H1 (cell line): ENCODE measurements around the gene IL12RB2. TPM values are rescaled to one million over a fixed set of nuclear protein-coding genes. Genes with fewer than 3 reads are reported as not detected.

Experiments
- SP4 ChIP-seq: IDR thresholded peaks from 2 replicates; pipeline ENCODE4 v1.6.1; 2012; ENCODE audit warnings: low read length, inconsistent platforms
- SRF ChIP-seq: IDR thresholded peaks from 2 replicates; pipeline ENCODE4 v1.6.1; 2011; ENCODE audit warnings: mild to moderate bottlenecking, low read depth, low read length, moderate library complexity
- polyA plus RNA-seq, 7 experiments: library from polyadenylated mRNA; depleted of rRNA in 3 of 7; stranded (reverse) in 5 of 7; unstranded in 2 of 7; fragments of >200 nt in 5 of 7; fragments of 200-250 nt in 2 of 7; gene quantifications; 1 replicate in 5 of 7; 2 replicates in 1 of 7; 4 replicates in 1 of 7; pipeline versions ENCODE4 v1.2.1 to v1.2.3, GENCODE V29; 2011 to 2013; ENCODE audit warnings: missing spikeins in 2 of 7, mixed read lengths in 2 of 7
- total RNA-seq: library from RNA; stranded (reverse); fragmentation: NEBNext Ultra II Directional; extraction: Animal tissue kit (Norgen Biotek cat#: 25700); gene quantifications from 2 replicates; pipeline ENCODE4 v1.2.1, GENCODE V29; 2021
- TF ChIP-seq, protein P1 (sequence below): fragments of 300-600 bp; sonication (generic); IDR thresholded peaks from 2 replicates; pipeline ENCODE4 v1.7.1; 2012; ENCODE audit warnings: low read length, moderate library complexity, mild to moderate bottlenecking, inconsistent platforms; ENCODE audit not compliant: insufficient replicate concordance

IL12RB2 gene
- total and polyA plus RNA-seq, 2 of the 8 experiments (the other 6 are each of a cell fraction or from before 2014, with no cell fraction given) = 1.4 TPM

GRCh38 chr1:67323087-67323486, 15.4 kb downstream of the IL12RB2 start (continued):
- TF ChIP-seq, protein P1, sequence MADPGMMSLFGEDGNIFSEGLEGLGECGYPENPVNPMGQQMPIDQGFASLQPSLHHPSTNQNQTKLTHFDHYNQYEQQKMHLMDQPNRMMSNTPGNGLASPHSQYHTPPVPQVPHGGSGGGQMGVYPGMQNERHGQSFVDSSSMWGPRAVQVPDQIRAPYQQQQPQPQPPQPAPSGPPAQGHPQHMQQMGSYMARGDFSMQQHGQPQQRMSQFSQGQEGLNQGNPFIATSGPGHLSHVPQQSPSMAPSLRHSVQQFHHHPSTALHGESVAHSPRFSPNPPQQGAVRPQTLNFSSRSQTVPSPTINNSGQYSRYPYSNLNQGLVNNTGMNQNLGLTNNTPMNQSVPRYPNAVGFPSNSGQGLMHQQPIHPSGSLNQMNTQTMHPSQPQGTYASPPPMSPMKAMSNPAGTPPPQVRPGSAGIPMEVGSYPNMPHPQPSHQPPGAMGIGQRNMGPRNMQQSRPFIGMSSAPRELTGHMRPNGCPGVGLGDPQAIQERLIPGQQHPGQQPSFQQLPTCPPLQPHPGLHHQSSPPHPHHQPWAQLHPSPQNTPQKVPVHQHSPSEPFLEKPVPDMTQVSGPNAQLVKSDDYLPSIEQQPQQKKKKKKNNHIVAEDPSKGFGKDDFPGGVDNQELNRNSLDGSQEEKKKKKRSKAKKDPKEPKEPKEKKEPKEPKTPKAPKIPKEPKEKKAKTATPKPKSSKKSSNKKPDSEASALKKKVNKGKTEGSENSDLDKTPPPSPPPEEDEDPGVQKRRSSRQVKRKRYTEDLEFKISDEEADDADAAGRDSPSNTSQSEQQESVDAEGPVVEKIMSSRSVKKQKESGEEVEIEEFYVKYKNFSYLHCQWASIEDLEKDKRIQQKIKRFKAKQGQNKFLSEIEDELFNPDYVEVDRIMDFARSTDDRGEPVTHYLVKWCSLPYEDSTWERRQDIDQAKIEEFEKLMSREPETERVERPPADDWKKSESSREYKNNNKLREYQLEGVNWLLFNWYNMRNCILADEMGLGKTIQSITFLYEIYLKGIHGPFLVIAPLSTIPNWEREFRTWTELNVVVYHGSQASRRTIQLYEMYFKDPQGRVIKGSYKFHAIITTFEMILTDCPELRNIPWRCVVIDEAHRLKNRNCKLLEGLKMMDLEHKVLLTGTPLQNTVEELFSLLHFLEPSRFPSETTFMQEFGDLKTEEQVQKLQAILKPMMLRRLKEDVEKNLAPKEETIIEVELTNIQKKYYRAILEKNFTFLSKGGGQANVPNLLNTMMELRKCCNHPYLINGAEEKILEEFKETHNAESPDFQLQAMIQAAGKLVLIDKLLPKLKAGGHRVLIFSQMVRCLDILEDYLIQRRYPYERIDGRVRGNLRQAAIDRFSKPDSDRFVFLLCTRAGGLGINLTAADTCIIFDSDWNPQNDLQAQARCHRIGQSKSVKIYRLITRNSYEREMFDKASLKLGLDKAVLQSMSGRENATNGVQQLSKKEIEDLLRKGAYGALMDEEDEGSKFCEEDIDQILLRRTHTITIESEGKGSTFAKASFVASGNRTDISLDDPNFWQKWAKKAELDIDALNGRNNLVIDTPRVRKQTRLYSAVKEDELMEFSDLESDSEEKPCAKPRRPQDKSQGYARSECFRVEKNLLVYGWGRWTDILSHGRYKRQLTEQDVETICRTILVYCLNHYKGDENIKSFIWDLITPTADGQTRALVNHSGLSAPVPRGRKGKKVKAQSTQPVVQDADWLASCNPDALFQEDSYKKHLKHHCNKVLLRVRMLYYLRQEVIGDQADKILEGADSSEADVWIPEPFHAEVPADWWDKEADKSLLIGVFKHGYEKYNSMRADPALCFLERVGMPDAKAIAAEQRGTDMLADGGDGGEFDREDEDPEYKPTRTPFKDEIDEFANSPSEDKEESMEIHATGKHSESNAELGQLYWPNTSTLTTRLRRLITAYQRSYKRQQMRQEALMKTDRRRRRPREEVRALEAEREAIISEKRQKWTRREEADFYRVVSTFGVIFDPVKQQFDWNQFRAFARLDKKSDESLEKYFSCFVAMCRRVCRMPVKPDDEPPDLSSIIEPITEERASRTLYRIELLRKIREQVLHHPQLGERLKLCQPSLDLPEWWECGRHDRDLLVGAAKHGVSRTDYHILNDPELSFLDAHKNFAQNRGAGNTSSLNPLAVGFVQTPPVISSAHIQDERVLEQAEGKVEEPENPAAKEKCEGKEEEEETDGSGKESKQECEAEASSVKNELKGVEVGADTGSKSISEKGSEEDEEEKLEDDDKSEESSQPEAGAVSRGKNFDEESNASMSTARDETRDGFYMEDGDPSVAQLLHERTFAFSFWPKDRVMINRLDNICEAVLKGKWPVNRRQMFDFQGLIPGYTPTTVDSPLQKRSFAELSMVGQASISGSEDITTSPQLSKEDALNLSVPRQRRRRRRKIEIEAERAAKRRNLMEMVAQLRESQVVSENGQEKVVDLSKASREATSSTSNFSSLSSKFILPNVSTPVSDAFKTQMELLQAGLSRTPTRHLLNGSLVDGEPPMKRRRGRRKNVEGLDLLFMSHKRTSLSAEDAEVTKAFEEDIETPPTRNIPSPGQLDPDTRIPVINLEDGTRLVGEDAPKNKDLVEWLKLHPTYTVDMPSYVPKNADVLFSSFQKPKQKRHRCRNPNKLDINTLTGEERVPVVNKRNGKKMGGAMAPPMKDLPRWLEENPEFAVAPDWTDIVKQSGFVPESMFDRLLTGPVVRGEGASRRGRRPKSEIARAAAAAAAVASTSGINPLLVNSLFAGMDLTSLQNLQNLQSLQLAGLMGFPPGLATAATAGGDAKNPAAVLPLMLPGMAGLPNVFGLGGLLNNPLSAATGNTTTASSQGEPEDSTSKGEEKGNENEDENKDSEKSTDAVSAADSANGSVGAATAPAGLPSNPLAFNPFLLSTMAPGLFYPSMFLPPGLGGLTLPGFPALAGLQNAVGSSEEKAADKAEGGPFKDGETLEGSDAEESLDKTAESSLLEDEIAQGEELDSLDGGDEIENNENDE = no peak
- no peak for TF ChIP-seq SP4
- no peak for TF ChIP-seq SRF
